Prostate gland (tissue), 2 donors: ENCODE data around the gene TPT1.

Experiments used
- POLR2A ChIP-seq: fragments of 450-650 bp; IDR thresholded peaks from one replicate; pipeline ENCODE4 v1.6.1; 2016; ENCODE audit warnings: antibody characterized with exemption, mild to moderate bottlenecking
- POLR2AphosphoS5 ChIP-seq: sonication (generic); formaldehyde crosslinking; IDR thresholded peaks from one replicate; pipeline ENCODE4 v1.6.1; 2017; ENCODE audit warnings: antibody characterized with exemption
- TF ChIP-seq, protein P1 (sequence below), 4 experiments: fragments of 200-600 bp in 2 of 4; fragments of 450-650 bp in 2 of 4; sonication (generic) in 2 of 4; IDR thresholded peaks; 1 replicate in 3 of 4; 2 replicates in 1 of 4; pipeline ENCODE4 v1.5.1; 2016 to 2019; ENCODE audit warnings: antibody characterized with exemption in 4 of 4, mild to moderate bottlenecking in 2 of 4, moderate library complexity in 2 of 4

DNA sequence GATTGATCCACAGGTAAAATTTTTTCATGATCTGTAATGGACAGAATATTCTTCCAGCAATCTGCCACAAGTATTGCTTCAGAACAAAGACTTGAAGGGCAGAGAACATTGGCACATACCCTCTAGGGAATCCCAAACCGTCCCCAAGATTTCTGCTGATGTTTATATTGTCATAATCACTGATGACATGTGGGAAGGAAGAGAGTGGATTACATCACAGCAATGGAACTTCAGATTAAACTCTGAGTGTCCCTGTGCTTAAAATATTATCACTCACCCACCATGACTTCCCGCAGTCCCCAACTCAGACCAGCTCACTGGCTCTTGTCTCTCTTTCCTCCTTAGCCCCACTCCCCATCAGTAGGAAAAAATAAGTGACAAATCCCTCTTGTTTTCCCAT lies 8.5 kb upstream of the TPT1 start:
- TF ChIP-seq POLR2A (no peak), POLR2AphosphoS5 (no peak)
- TF ChIP-seq, protein P1, sequence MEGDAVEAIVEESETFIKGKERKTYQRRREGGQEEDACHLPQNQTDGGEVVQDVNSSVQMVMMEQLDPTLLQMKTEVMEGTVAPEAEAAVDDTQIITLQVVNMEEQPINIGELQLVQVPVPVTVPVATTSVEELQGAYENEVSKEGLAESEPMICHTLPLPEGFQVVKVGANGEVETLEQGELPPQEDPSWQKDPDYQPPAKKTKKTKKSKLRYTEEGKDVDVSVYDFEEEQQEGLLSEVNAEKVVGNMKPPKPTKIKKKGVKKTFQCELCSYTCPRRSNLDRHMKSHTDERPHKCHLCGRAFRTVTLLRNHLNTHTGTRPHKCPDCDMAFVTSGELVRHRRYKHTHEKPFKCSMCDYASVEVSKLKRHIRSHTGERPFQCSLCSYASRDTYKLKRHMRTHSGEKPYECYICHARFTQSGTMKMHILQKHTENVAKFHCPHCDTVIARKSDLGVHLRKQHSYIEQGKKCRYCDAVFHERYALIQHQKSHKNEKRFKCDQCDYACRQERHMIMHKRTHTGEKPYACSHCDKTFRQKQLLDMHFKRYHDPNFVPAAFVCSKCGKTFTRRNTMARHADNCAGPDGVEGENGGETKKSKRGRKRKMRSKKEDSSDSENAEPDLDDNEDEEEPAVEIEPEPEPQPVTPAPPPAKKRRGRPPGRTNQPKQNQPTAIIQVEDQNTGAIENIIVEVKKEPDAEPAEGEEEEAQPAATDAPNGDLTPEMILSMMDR (IDR thresholded peaks at IDR 0.05): no peak
